ENCODE measurements around the gene FNBP1. TPM values are rescaled to one million over a fixed set of nuclear protein-coding genes. Genes with fewer than 3 reads are reported as not detected.

The FNBP1 gene
- total RNA-seq, 1 experiment from 2014 or later: 30.8 TPM

- POLR2A ChIA-PET (ENCODE audit: unreplicated experiment): interaction anchor here (0.6 kb wide), 1 partner anchor 98 kb away, joined by 3 read pairs; no protein-coding TSS in a partner anchor
- Histone ChIP-seq H3K36me3 (ENCODE audit: low read depth, low read length) (no peaks in the 10 kb centered on the region), H2AFZ (ENCODE audit: low read length) (no peak overlapping the region), H3K9me3 (ENCODE audit: low read length) (no peaks in the 10 kb centered on the region), H3K79me2 (ENCODE audit: low read length) (peaks cover 99% of the 10 kb centered on the region), H4K20me1 (ENCODE audit: low read length) (peaks cover 6% of the 10 kb centered on the region; the same call in 1 of the 2 replicates), H3K9me2 (replicated peaks; ENCODE audit: low read length) (no peaks in the 10 kb centered on the region), H3K27ac (ENCODE audit: low read length) (peak overlapping the region; percentile 61), H3K9ac (ENCODE audit: low read length) (no peak overlapping the region), H3F3A (ENCODE audit: low read length, unreplicated experiment) (no peaks in the 10 kb centered on the region), H3K4me3 (ENCODE audit: low read length) (no peak overlapping the region), H3K4me2 (ENCODE audit: low read length) (peak overlapping the region; percentile 39), H3K27me3 (ENCODE audit: low read length) (no peaks in the 10 kb centered on the region), H3K4me1 (ENCODE audit: insufficient read depth, low read length) (peaks cover 31% of the 10 kb centered on the region)
- no TSS peak for BruUV-seq (replicated peaks)
- CTCF ChIA-PET: no interaction called here
- TF ChIP-seq EZH2 (IDR thresholded peaks at IDR 0.05; ENCODE audit: low read length, unreplicated experiment) (no peak), CTCF (conservative IDR thresholded peaks at IDR 0.05; ENCODE audit: low read depth, low read length) (no peak), EZH2phosphoT487 (IDR thresholded peaks at IDR 0.05; ENCODE audit: borderline replicate concordance, low read length) (no peak)
- ATAC-seq (peak; percentile 92), DNase-seq (peak; percentile 66)
- intact Hi-C loops (cut with micrococcal nuclease): loop anchor here (2.0 kb wide), 1 partner anchor 13 kb away; no protein-coding TSS in a partner anchor
These were observed 6.9 kb downstream of the FNBP1 start for GRCh38 chr9:130036099-130036498.

- no peak overlapping the region for H3K4me3 ChIP-seq (ENCODE audit: low read length)
- H3K27me3 ChIP-seq (ENCODE audit: low read length): no peaks in the 10 kb centered on the region
- H3K9me3 ChIP-seq (ENCODE audit: low read length): no peaks in the 10 kb centered on the region
- intact Hi-C loops (cut with micrococcal nuclease): no loop called here
- peaks cover 30% of the 10 kb centered on the region for H3K4me1 ChIP-seq (ENCODE audit: insufficient read depth, low read length)
- H3F3A ChIP-seq (ENCODE audit: low read length, unreplicated experiment): no peaks in the 10 kb centered on the region
- H4K20me1 ChIP-seq (ENCODE audit: low read length): no peaks in the 10 kb centered on the region
- no peaks in the 10 kb centered on the region for H3K9me2 ChIP-seq (replicated peaks; ENCODE audit: low read length)
- peak overlapping the region; percentile 12 for H3K4me2 ChIP-seq (ENCODE audit: low read length)
- CTCF ChIA-PET: interaction anchor here (0.5 kb wide), 1 partner anchor 70 kb away, joined by 3 read pairs; no protein-coding TSS in a partner anchor
- peak; percentile 65 for DNase-seq
- H2AFZ ChIP-seq (ENCODE audit: low read length): no peak overlapping the region
- peak overlapping the region; percentile 31 for H3K27ac ChIP-seq (ENCODE audit: low read length)
- ATAC-seq: peak; percentile 62
- no TSS peak for BruUV-seq (replicated peaks)
- H3K36me3 ChIP-seq (ENCODE audit: low read depth, low read length): no peaks in the 10 kb centered on the region
- POLR2A ChIA-PET (ENCODE audit: unreplicated experiment): interaction anchor here (0.6 kb wide), 1 partner anchor 10 kb away, joined by 3 read pairs; no protein-coding TSS in a partner anchor
- H3K79me2 ChIP-seq (ENCODE audit: low read length): peaks cover 99% of the 10 kb centered on the region
- TF ChIP-seq EZH2phosphoT487 (IDR thresholded peaks at IDR 0.05; ENCODE audit: borderline replicate concordance, low read length): no peak
- H3K9ac ChIP-seq (ENCODE audit: low read length): no peak overlapping the region
These were observed 8.4 kb downstream of the FNBP1 start for GRCh38 chr9:130034570-130034969.

GRCh38 chr9:130030651-130031127 lies 12.3 kb downstream of the FNBP1 start:
- Histone ChIP-seq H4K20me1 (ENCODE audit: low read length) (no peaks in the 10 kb centered on the region), H3K4me2 (ENCODE audit: low read length) (no peak overlapping the region), H2AFZ (ENCODE audit: low read length) (no peak overlapping the region), H3F3A (ENCODE audit: low read length, unreplicated experiment) (no peaks in the 10 kb centered on the region), H3K36me3 (ENCODE audit: low read depth, low read length) (no peaks in the 10 kb centered on the region), H3K27me3 (ENCODE audit: low read length) (no peaks in the 10 kb centered on the region), H3K9ac (ENCODE audit: low read length) (no peak overlapping the region), H3K9me2 (replicated peaks; ENCODE audit: low read length) (no peaks in the 10 kb centered on the region; the same call in 1 of the 2 replicates), H3K79me2 (ENCODE audit: low read length) (peaks cover 98% of the 10 kb centered on the region), H3K27ac (ENCODE audit: low read length) (no peak overlapping the region), H3K4me3 (ENCODE audit: low read length) (no peak overlapping the region), H3K4me1 (ENCODE audit: insufficient read depth, low read length) (peaks cover 58% of the 10 kb centered on the region), H3K9me3 (ENCODE audit: low read length) (no peaks in the 10 kb centered on the region)
- intact Hi-C loops (cut with micrococcal nuclease): no loop called here
- TF ChIP-seq EZH2 (IDR thresholded peaks at IDR 0.05; ENCODE audit: low read length, unreplicated experiment): no peak
- TF ChIP-seq EZH2phosphoT487 (IDR thresholded peaks at IDR 0.05; ENCODE audit: borderline replicate concordance, low read length): no peak
- no peak for TF ChIP-seq CTCF (conservative IDR thresholded peaks at IDR 0.05; ENCODE audit: low read depth, low read length)
- BruUV-seq (replicated peaks): no TSS peak
- no peak for DNase-seq
- ATAC-seq: no peak
- POLR2A ChIA-PET (ENCODE audit: unreplicated experiment): no interaction called here
- CTCF ChIA-PET: no interaction called here
